Measurements from ENCODE around the gene KLHL12. TPM values are rescaled to one million over a fixed set of nuclear protein-coding genes. Genes with fewer than 3 reads are reported as not detected.
A peak's percentile ranks its signal among the peaks of the same experiment; 100 is the strongest.

Gene KLHL12
- total RNA-seq, 1 experiment from 2014 or later = 35.4 TPM

- peak overlapping the region; percentile 95 for H3K4me3 Mint-ChIP-seq (ENCODE audit: low read depth, unreplicated experiment)
- H3K9me3 Mint-ChIP-seq (ENCODE audit: low read depth, unreplicated experiment) = no peaks in the 10 kb centered on the region
- intact Hi-C loops (cut with micrococcal nuclease; ENCODE audit: unreplicated experiment) = no loop called here
- H3K27ac Mint-ChIP-seq (ENCODE audit: unreplicated experiment) = peak overlapping the region; percentile 15
- TSS peak; percentile 31 for BruUV-seq (replicated peaks)
- peaks cover 46% of the 10 kb centered on the region for H3K27me3 Mint-ChIP-seq (ENCODE audit: unreplicated experiment)
- peak; percentile 85 for DNase-seq
- CTCF ChIA-PET = interaction anchor here (0.5 to 1.3 kb wide), 11 partner anchors 14 to 707 kb away, joined by 3 to 9 read pairs (median 4); partner anchors contain the start of genes KDM5B and RABIF
- no peak for TF ChIP-seq CTCF (IDR thresholded peaks at IDR 0.05; ENCODE audit: unreplicated experiment)
- peaks cover 9% of the 10 kb centered on the region for H3K4me1 Mint-ChIP-seq (ENCODE audit: low read depth, unreplicated experiment)
- H3K36me3 Mint-ChIP-seq (ENCODE audit: insufficient read depth, unreplicated experiment) = peaks cover 16% of the 10 kb centered on the region
These were observed 66.2 kb downstream of the KLHL12 start for GRCh38 chr1:202860744-202861419.

- Mint-ChIP-seq H3K4me3 (ENCODE audit: low read depth, unreplicated experiment) (no peak overlapping the region), H3K27me3 (ENCODE audit: unreplicated experiment) (peaks cover 26% of the 10 kb centered on the region), H3K27ac (ENCODE audit: unreplicated experiment) (no peak overlapping the region), H3K36me3 (ENCODE audit: insufficient read depth, unreplicated experiment) (peaks cover 16% of the 10 kb centered on the region), H3K4me1 (ENCODE audit: low read depth, unreplicated experiment) (peaks cover 9% of the 10 kb centered on the region), H3K9me3 (ENCODE audit: low read depth, unreplicated experiment) (no peaks in the 10 kb centered on the region)
- CTCF ChIA-PET = no interaction called here
- BruUV-seq (replicated peaks) = no TSS peak
- no peak for DNase-seq
- TF ChIP-seq CTCF (IDR thresholded peaks at IDR 0.05; ENCODE audit: unreplicated experiment) = no peak
- intact Hi-C loops (cut with micrococcal nuclease; ENCODE audit: unreplicated experiment) = no loop called here
These were observed 68.1 kb downstream of the KLHL12 start for GRCh38 chr1:202858789-202859414.

GRCh38 chr1:202858331-202858730 lies 68.7 kb downstream of the KLHL12 start:
- Mint-ChIP-seq H3K27me3 (ENCODE audit: unreplicated experiment) (peaks cover 20% of the 10 kb centered on the region), H3K9me3 (ENCODE audit: low read depth, unreplicated experiment) (no peaks in the 10 kb centered on the region), H3K4me1 (ENCODE audit: low read depth, unreplicated experiment) (peaks cover 9% of the 10 kb centered on the region), H3K36me3 (ENCODE audit: insufficient read depth, unreplicated experiment) (peaks cover 16% of the 10 kb centered on the region), H3K27ac (ENCODE audit: unreplicated experiment) (no peak overlapping the region), H3K4me3 (ENCODE audit: low read depth, unreplicated experiment) (no peak overlapping the region)
- no TSS peak for BruUV-seq (replicated peaks)
- intact Hi-C loops (cut with micrococcal nuclease; ENCODE audit: unreplicated experiment) = no loop called here
- no peak for DNase-seq
- CTCF ChIA-PET = no interaction called here
- no peak for TF ChIP-seq CTCF (IDR thresholded peaks at IDR 0.05; ENCODE audit: unreplicated experiment)

- Mint-ChIP-seq H3K36me3 (ENCODE audit: insufficient read depth, unreplicated experiment) (peaks cover 20% of the 10 kb centered on the region), H3K4me3 (ENCODE audit: low read depth, unreplicated experiment) (no peak overlapping the region), H3K27ac (ENCODE audit: unreplicated experiment) (no peak overlapping the region), H3K4me1 (ENCODE audit: low read depth, unreplicated experiment) (peaks cover 8% of the 10 kb centered on the region), H3K27me3 (ENCODE audit: unreplicated experiment) (peaks cover 9% of the 10 kb centered on the region), H3K9me3 (ENCODE audit: low read depth, unreplicated experiment) (no peaks in the 10 kb centered on the region)
- no peak for DNase-seq
- CTCF ChIA-PET = no interaction called here
- intact Hi-C loops (cut with micrococcal nuclease; ENCODE audit: unreplicated experiment) = no loop called here
- no peak for TF ChIP-seq CTCF (IDR thresholded peaks at IDR 0.05; ENCODE audit: unreplicated experiment)
- no TSS peak for BruUV-seq (replicated peaks)
These were observed 69.9 kb downstream of the KLHL12 start for GRCh38 chr1:202857136-202857610.

Data from Calu3 (cell line).